Bronchial epithelial cell (primary cell): ENCODE data around the gene TBL1Y. TPM values are rescaled to one million over a fixed set of nuclear protein-coding genes. Genes with fewer than 3 reads are reported as not detected.
"Not testable (repeated sequence)": the region's sequence is repeated elsewhere in the genome, so short reads cannot be mapped to it uniquely, and the experiment has no call there.

Experiments used
- DNase-seq: peaks from one replicate; pipeline ENCODE4 v3.0.0-alpha.2; 2010; ENCODE audit warnings: low read depth
- FAIRE-seq: peaks from 2 replicates; lab custom pipeline; 2011; peaks lifted over from hg19 to GRCh38; lab: Jason Lieb, UNC
- H3K27me3 ChIP-seq: 2 replicates; pipeline ENCODE4 v1.5.1; 2011; ENCODE audit warnings: low read length; ENCODE audit not compliant: control insufficient read depth, insufficient read depth
- H3K36me3 ChIP-seq: 2 replicates; pipeline ENCODE4 v1.5.1; 2011; ENCODE audit warnings: low read length; ENCODE audit not compliant: control insufficient read depth, insufficient read depth
- H3K4me3 ChIP-seq: 2 replicates; pipeline ENCODE4 v1.5.1; 2011; ENCODE audit warnings: mild to moderate bottlenecking, low read depth, low read length, control low read depth
- total RNA-seq: library from RNA; depleted of rRNA; stranded (reverse); fragments of >200 nt; gene quantifications from 2 replicates; pipeline ENCODE4 v1.2.1, GENCODE V29; 2014
- TF ChIP-seq, protein P1 (sequence below): IDR thresholded peaks from 2 replicates; pipeline ENCODE4 v1.5.1; 2011; ENCODE audit warnings: mild to moderate bottlenecking, moderate library complexity, low read length, control low read depth, inconsistent platforms; ENCODE audit not compliant: insufficient read depth, severe bottlenecking

TBL1Y gene
- total RNA-seq, 1 donor from 2014 or later: 2.9 TPM

GRCh38 chrY:7041983-7042382, 131.5 kb downstream of the TBL1Y start:
- no peaks in the 10 kb centered on the region for H3K36me3 ChIP-seq
- no peak for DNase-seq
- TF ChIP-seq, protein P1, sequence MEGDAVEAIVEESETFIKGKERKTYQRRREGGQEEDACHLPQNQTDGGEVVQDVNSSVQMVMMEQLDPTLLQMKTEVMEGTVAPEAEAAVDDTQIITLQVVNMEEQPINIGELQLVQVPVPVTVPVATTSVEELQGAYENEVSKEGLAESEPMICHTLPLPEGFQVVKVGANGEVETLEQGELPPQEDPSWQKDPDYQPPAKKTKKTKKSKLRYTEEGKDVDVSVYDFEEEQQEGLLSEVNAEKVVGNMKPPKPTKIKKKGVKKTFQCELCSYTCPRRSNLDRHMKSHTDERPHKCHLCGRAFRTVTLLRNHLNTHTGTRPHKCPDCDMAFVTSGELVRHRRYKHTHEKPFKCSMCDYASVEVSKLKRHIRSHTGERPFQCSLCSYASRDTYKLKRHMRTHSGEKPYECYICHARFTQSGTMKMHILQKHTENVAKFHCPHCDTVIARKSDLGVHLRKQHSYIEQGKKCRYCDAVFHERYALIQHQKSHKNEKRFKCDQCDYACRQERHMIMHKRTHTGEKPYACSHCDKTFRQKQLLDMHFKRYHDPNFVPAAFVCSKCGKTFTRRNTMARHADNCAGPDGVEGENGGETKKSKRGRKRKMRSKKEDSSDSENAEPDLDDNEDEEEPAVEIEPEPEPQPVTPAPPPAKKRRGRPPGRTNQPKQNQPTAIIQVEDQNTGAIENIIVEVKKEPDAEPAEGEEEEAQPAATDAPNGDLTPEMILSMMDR: no peak
- FAIRE-seq: no peak
- H3K4me3 ChIP-seq: no peak overlapping the region
- no peaks in the 10 kb centered on the region for H3K27me3 ChIP-seq

GRCh38 chrY:7052461-7052860, 142.0 kb downstream of the TBL1Y start:
- FAIRE-seq, H3K4me3 ChIP-seq, H3K27me3 ChIP-seq, H3K36me3 ChIP-seq: not testable (repeated sequence)
- peak; percentile 80 for DNase-seq

GRCh38 chrY:7056886-7057285, 146.4 kb downstream of the TBL1Y start:
- TF ChIP-seq, protein P1: no peak
- H3K4me3 ChIP-seq: no peak overlapping the region
- FAIRE-seq (no peak), DNase-seq (peak; percentile 77)
- no peaks in the 10 kb centered on the region for H3K36me3 ChIP-seq
- H3K27me3 ChIP-seq: no peaks in the 10 kb centered on the region

- no peaks in the 10 kb centered on the region for H3K27me3 ChIP-seq
- TF ChIP-seq, protein P1: no peak
- H3K36me3 ChIP-seq: no peaks in the 10 kb centered on the region
- no peak for FAIRE-seq
- no peak for DNase-seq
- H3K4me3 ChIP-seq: no peak overlapping the region
These were observed 168.2 kb downstream of the TBL1Y start for GRCh38 chrY:7078725-7079124.

- H3K4me3 ChIP-seq, H3K36me3 ChIP-seq, DNase-seq, H3K27me3 ChIP-seq, FAIRE-seq: not testable (repeated sequence)
These were observed 170.1 kb downstream of the TBL1Y start for GRCh38 chrY:7080548-7080947.

GRCh38 chrY:7085606-7086005, 175.1 kb downstream of the TBL1Y start:
- Histone ChIP-seq H3K27me3 (no peaks in the 10 kb centered on the region), H3K36me3 (peaks cover 2% of the 10 kb centered on the region), H3K4me3 (no peak overlapping the region)
- FAIRE-seq (no peak), DNase-seq (peak; percentile 51)
- TF ChIP-seq, protein P1: peak; percentile 74

- DNase-seq (no peak), FAIRE-seq (no peak)
- TF ChIP-seq, protein P1: peak; percentile 45
- no peaks in the 10 kb centered on the region for H3K27me3 ChIP-seq
- no peak overlapping the region for H3K4me3 ChIP-seq
- no peaks in the 10 kb centered on the region for H3K36me3 ChIP-seq
These were observed 182.3 kb downstream of the TBL1Y start for GRCh38 chrY:7092836-7093235.
